ENCODE measurements around the gene EFCC1.

EFCC1 gene, protein sequence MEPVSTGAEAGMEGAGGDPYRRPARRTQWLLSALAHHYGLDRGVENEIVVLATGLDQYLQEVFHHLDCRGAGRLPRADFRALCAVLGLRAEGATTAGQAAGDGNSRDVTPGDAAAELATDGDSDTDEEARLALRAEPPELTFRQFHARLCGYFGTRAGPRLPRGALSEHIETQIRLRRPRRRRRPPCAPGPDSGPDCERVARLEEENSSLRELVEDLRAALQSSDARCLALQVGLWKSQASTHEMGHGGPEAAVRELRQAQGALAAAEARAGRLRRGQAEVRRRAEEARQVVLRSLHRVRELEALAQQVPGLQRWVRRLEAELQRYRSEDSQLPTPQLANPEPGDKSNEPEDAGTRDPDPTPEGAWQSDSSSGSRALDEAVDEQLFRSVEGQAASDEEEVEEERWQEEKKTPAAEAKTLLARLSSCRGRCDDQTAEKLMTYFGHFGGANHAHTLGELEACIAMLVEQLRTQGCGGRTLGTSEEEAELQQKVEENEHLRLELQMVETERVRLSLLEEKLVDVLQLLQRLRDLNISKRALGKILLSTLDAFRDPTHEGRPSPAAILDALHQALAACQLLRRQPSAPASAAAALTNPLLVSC

DNA sequence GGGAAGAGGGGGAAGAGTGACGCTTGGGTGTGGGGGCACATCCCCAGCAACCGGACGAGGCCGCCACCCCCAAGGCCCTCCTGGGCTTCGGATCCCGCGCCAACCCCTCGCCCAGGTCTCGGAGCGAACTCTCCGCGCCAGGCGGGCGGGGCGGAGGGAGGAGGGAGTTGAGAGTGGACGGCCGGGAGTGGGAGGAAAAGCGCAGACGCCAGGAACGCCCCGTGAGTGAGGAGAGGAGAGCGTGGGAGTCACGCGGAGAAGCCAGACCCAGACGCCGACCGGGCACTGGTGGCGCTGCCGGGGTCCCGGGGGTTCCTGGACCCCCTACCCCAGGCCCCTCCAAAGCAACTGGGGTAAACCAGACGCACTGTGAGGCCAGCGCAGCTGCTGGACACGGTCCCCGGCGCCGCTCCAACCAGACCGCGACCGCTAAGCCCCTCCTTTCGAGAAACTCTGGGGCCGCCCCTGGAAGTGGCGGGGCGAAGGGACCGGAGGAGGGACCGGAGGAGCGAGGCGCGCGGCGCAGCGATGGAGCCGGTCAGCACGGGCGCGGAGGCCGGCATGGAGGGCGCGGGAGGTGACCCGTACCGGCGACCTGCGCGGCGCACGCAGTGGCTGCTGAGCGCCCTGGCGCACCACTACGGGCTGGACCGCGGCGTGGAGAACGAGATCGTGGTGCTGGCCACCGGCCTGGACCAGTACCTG, at the start of gene EFCC1:
Gene EFCC1, plus strand, starts transcription at position 204 of the 705 bp plus-strand sequence. Its CDS starts 325 bp downstream, at position 529.
- Histone ChIP-seq H3K4me3 (ENCODE audit: low read depth in 1 of 2, low read length in 1 of 2) (peak within 1 kb of the TSS in 1 of 2 experiments; percentile 28), H3K4me1 (ENCODE audit: control insufficient read depth in 1 of 2, insufficient read depth in 1 of 2, low read depth in 1 of 2, low read length in 1 of 2) (peaks cover 22 to 29% of the 10 kb centered on the region in 2 experiments), H3K36me3 (no peaks in the 10 kb centered on the region), H3K27me3 (peaks cover 92% of the 10 kb centered on the region), H3K9me3 (no peaks in the 10 kb centered on the region), H3K27ac (no peak within 1 kb of the TSS)
- TF ChIP-seq, protein P1, sequence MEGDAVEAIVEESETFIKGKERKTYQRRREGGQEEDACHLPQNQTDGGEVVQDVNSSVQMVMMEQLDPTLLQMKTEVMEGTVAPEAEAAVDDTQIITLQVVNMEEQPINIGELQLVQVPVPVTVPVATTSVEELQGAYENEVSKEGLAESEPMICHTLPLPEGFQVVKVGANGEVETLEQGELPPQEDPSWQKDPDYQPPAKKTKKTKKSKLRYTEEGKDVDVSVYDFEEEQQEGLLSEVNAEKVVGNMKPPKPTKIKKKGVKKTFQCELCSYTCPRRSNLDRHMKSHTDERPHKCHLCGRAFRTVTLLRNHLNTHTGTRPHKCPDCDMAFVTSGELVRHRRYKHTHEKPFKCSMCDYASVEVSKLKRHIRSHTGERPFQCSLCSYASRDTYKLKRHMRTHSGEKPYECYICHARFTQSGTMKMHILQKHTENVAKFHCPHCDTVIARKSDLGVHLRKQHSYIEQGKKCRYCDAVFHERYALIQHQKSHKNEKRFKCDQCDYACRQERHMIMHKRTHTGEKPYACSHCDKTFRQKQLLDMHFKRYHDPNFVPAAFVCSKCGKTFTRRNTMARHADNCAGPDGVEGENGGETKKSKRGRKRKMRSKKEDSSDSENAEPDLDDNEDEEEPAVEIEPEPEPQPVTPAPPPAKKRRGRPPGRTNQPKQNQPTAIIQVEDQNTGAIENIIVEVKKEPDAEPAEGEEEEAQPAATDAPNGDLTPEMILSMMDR (IDR thresholded peaks at IDR 0.05), result no peak

DNA sequence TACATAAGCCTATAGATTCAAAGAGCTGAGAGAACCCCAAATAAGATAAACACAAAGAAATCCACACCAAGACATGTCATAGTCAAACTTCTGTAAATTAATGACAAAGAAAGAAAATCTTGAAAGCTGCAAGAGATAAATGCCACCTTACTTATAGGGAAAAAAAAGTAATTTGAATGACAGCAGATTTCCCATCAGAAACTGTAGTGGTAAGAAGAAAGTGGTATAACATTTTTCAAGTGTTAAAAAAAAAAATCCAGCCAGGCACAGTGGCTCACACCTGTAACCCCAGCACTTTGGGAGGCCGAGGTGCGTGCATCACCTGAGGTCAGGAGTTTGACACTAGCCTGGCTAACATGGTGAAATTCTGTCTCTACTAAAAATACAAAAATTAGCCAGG, 44.7 kb upstream of the EFCC1 start:
- Histone ChIP-seq H3K4me3 (ENCODE audit: low read depth in 1 of 2, low read length in 1 of 2) (no peak overlapping the region), H3K27me3 (no peaks in the 10 kb centered on the region), H3K36me3 (no peaks in the 10 kb centered on the region), H3K9me3 (no peaks in the 10 kb centered on the region), H3K4me1 (ENCODE audit: control insufficient read depth in 1 of 2, insufficient read depth in 1 of 2, low read depth in 1 of 2, low read length in 1 of 2) (no peaks in the 10 kb centered on the region), H3K27ac (no peak overlapping the region)
- TF ChIP-seq, protein P1 (IDR thresholded peaks at IDR 0.05), result no peak

DNA sequence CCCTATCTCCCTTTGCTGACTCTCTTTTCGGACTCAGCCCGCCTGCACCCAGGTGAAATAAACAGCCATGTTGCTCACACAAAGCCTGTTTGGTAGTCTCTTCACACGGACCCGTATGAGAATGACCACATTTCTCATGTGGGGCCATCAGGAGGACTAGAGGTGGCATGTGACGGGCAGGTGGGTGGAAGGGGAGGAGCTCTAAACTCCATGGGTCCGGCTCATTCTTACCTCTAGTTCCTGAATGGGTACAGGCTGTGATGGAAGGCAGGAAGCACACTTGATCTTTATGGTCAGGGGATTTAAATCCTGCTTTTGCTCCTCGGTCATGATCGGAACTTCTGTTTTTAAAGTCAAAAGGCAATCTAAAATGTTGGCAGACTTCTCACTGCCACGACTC, 35.8 kb upstream of the EFCC1 start:
- no peaks in the 10 kb centered on the region for H3K9me3 ChIP-seq
- H3K27me3 ChIP-seq, result no peaks in the 10 kb centered on the region
- H3K4me3 ChIP-seq (ENCODE audit: low read depth in 1 of 2, low read length in 1 of 2), result no peak overlapping the region
- no peak overlapping the region for H3K27ac ChIP-seq
- TF ChIP-seq, protein P1 (IDR thresholded peaks at IDR 0.05), result no peak
- peaks cover under 1% of the 10 kb centered on the region in 2 experiments for H3K4me1 ChIP-seq (ENCODE audit: control insufficient read depth in 1 of 2, insufficient read depth in 1 of 2, low read depth in 1 of 2, low read length in 1 of 2)
- H3K36me3 ChIP-seq, result no peaks in the 10 kb centered on the region

DNA sequence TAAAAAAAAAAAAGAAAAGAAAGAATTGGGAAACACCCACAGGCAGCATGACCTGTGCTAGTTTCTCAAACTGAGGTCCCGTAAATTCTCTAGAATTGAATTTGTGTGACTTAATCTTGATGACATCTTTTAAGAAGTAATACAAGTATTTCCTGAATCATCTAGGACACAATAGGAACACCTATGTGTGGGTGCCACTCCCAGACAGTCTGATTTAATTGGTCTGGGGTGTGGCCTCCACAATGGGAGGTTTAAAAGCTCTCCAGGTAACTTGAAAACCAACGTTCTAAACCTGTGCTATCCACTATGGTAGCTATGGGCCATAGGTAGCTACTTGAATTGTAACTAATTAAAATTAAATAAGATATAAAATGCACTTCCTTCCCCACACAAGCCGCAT, 35.3 kb upstream of the EFCC1 start:
- TF ChIP-seq, protein P1 (IDR thresholded peaks at IDR 0.05), result no peak

DNA sequence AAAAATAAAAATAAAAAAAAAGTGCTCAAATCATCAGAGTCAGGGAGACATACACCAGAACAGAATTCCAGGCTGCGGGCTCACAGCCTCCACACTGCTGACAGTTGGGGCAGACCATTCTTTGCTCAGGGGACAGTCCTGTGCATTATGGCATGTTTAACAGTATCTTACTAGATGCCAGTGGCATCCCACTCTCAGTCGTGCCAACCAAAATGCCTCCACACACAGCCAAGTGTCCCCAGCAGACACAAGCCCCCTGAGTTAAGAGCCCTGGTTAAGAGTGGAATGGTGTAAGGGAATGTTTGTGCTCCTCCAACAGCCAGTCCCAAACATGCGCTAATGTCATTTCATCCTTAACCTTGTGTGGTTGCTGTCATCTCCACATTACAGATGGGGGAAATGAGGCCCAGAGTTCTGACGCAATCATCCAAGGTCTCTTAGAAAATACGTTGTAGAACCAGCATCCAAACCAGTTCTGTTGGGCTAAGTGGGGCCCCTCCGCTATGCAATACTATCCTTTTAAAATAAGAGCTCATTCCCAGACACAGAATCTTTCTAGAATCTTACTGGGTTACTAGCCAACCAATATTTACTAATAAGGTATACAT, 33.3 kb upstream of the EFCC1 start:
- Histone ChIP-seq H3K27ac (no peak overlapping the region), H3K36me3 (no peaks in the 10 kb centered on the region), H3K9me3 (no peaks in the 10 kb centered on the region), H3K4me1 (ENCODE audit: control insufficient read depth in 1 of 2, insufficient read depth in 1 of 2, low read depth in 1 of 2, low read length in 1 of 2) (peaks cover 4 to 12% of the 10 kb centered on the region in 2 experiments), H3K27me3 (no peaks in the 10 kb centered on the region), H3K4me3 (ENCODE audit: low read depth in 1 of 2, low read length in 1 of 2) (no peak overlapping the region)
- TF ChIP-seq, protein P1 (IDR thresholded peaks at IDR 0.05), result no peak

More for the DNA sequence above, 35.3 kb upstream of the EFCC1 start:
- no peak overlapping the region for H3K27ac ChIP-seq
- H3K9me3 ChIP-seq, result no peaks in the 10 kb centered on the region
- H3K4me1 ChIP-seq (ENCODE audit: control insufficient read depth in 1 of 2, insufficient read depth in 1 of 2, low read depth in 1 of 2, low read length in 1 of 2), result peaks cover 4 to 6% of the 10 kb centered on the region in 2 experiments
- H3K36me3 ChIP-seq, result no peaks in the 10 kb centered on the region
- H3K4me3 ChIP-seq (ENCODE audit: low read depth in 1 of 2, low read length in 1 of 2), result no peak overlapping the region
- no peaks in the 10 kb centered on the region for H3K27me3 ChIP-seq

All from neutrophil (primary cell).